ENCODE data around the gene CBFA2T3.

Gene CBFA2T3

DNA sequence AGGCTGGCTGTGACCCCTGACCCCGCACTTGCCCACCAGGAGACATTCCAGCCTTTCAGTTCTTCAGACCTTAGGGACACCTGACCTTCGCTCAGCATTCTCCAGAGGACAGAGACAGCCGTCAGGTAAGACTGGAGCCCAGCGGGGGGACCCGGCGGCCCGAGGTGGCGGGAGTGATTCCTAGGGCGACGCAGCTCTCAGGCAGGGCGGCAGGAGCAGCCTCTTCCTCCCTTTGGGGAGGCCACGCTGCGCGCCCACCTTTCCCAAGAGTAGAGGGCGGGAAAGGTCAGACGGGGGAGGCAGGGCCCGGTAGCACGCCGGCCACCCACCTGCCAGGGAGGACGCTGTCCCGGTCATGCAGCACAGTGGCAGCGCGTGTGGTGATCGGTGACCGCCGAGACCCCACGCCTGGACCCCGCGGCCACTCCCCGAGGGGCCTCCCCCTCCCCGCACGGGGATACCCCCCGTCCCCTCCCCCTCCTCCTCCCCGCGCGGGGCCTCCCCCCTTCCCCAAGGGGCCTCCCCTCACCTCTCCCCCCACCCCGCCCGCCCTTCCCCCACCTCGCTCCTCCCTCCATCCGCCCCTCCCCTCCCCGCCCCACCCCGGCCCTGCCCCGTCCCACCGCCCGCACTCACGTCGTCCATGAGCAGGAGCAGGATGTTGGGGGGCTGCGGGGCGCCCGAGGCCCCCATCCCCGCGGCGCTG, 120.7 kb downstream of the CBFA2T3 start:
- H3K4me1 ChIP-seq (ENCODE audit: control insufficient read depth, insufficient read depth, low read length) = peaks cover 10% of the 10 kb centered on the region
- WGBS, 2 experiments = 5% methylated on average over 40 to 41 of the region's 53 CpGs
- H3K9me3 ChIP-seq (ENCODE audit: control insufficient read depth, low read length) = no peaks in the 10 kb centered on the region
- peak overlapping the region; percentile 98 for H3K4me3 ChIP-seq (ENCODE audit: insufficient read depth, low read depth, low read length)
- no peaks in the 10 kb centered on the region for H3K27me3 ChIP-seq (ENCODE audit: control insufficient read depth, insufficient read depth, low read length, poor library complexity, severe bottlenecking)
- peaks cover 13% of the 10 kb centered on the region for H3K36me3 ChIP-seq (ENCODE audit: control insufficient read depth, insufficient read depth, low read length)
- no peak overlapping the region for H3K27ac ChIP-seq (ENCODE audit: insufficient read depth, low read depth, low read length, poor library complexity, severe bottlenecking)

DNA sequence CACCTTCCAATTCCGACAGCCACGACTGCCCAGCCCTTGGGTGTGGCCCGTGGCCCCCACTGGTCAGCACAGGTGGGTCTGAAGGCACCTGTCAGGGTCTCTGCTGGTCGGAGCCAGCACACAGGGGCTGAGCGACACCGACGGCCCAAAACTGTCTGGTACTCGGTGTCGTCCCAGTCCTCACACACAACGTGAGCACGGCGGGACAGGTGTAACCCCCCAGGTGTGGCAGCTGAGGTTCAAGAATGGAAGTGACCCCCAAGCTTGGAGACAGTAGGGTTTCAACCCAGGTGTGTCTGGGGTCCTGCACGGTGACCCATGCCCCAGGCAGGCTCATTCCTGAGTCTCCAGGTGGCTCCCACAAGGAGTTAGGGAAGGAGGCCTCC, 121.3 kb downstream of the CBFA2T3 start:
- H3K9me3 ChIP-seq (ENCODE audit: control insufficient read depth, low read length) = no peaks in the 10 kb centered on the region

DNA sequence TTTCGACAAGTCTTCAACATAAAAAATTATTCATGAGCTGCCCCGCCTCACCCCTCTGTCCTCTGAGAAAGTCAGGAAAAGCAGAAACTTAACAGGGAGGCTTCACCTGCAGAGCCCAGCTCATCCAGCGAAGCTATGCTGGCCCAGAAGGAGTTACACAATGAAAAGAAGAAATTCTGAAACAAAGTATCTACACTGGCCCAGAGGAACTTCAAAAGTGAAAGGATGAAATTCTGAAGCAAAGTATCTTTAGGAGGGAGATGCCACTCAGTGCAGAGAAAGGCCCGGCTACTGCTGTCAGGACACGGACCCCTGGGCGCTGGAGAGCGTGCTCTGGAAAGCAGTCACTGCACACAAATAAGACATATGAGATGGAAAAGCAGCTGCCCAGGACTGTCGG, 121.8 kb downstream of the CBFA2T3 start:
- no peak overlapping the region for H3K4me3 ChIP-seq (ENCODE audit: insufficient read depth, low read depth, low read length)
- H3K27ac ChIP-seq (ENCODE audit: insufficient read depth, low read depth, low read length, poor library complexity, severe bottlenecking) = no peak overlapping the region
- H3K4me1 ChIP-seq (ENCODE audit: control insufficient read depth, insufficient read depth, low read length) = peaks cover 10% of the 10 kb centered on the region
- peaks cover 7% of the 10 kb centered on the region for H3K36me3 ChIP-seq (ENCODE audit: control insufficient read depth, insufficient read depth, low read length)
- H3K9me3 ChIP-seq (ENCODE audit: control insufficient read depth, low read length) = no peaks in the 10 kb centered on the region
- no peaks in the 10 kb centered on the region for H3K27me3 ChIP-seq (ENCODE audit: control insufficient read depth, insufficient read depth, low read length, poor library complexity, severe bottlenecking)
- WGBS, 2 experiments = 95 to 96% methylated on average over 8 of the region's 8 CpGs

More for the DNA sequence above, 121.3 kb downstream of the CBFA2T3 start:
- H3K36me3 ChIP-seq (ENCODE audit: control insufficient read depth, insufficient read depth, low read length) = peaks cover 13% of the 10 kb centered on the region
- H3K4me1 ChIP-seq (ENCODE audit: control insufficient read depth, insufficient read depth, low read length) = peaks cover 10% of the 10 kb centered on the region
- H3K27ac ChIP-seq (ENCODE audit: insufficient read depth, low read depth, low read length, poor library complexity, severe bottlenecking) = no peak overlapping the region
- H3K27me3 ChIP-seq (ENCODE audit: control insufficient read depth, insufficient read depth, low read length, poor library complexity, severe bottlenecking) = no peaks in the 10 kb centered on the region
- H3K4me3 ChIP-seq (ENCODE audit: insufficient read depth, low read depth, low read length) = peak overlapping the region; percentile 98
- WGBS, 2 experiments = 84 to 87% methylated on average over 13 of the region's 13 CpGs

DNA sequence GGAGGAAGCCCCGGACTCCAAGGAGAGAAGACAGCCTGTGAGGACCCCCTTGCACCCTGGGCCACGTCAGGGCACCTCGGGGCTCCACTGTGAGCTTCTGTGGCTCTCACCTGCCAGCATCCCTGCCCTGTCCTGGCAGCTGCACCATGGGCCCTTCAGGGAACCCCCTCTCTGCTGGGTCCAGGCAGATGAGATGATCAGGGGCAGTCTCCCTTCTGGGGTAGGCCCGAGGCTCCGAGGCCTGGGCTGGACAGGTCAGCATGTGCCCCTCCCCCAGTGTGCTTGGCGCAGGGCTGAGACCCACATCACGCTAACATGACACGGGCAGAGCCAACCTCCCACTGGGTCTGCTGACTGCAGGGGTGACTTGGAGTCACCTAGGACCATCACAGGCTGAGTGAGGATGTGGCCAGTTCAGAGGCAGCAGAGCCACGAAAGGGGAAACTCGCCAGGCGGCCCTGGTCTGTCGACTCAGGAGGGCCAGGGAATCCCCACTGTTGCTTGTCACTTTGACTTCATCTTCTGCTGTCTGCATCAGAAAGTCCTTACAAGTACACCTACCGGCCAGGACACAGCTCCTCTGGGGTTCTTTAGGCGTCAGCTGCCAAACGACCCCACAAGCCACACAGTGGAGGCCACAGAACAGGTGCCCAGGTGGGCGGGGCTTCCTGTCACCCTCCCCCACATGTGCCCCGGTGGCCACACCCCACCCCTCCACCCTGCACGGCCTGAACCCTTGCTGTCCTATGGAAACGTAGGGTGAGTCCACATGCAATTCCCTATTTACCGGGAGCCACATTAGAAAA, 122.5 kb downstream of the CBFA2T3 start:
- WGBS, 2 experiments = 84% methylated on average over 20 of the region's 20 CpGs
- Histone ChIP-seq H3K27ac (ENCODE audit: insufficient read depth, low read depth, low read length, poor library complexity, severe bottlenecking) (no peak overlapping the region), H3K9me3 (ENCODE audit: control insufficient read depth, low read length) (no peaks in the 10 kb centered on the region), H3K4me1 (ENCODE audit: control insufficient read depth, insufficient read depth, low read length) (peaks cover 10% of the 10 kb centered on the region), H3K36me3 (ENCODE audit: control insufficient read depth, insufficient read depth, low read length) (peaks cover 4% of the 10 kb centered on the region), H3K4me3 (ENCODE audit: insufficient read depth, low read depth, low read length) (no peak overlapping the region), H3K27me3 (ENCODE audit: control insufficient read depth, insufficient read depth, low read length, poor library complexity, severe bottlenecking) (no peaks in the 10 kb centered on the region)

DNA sequence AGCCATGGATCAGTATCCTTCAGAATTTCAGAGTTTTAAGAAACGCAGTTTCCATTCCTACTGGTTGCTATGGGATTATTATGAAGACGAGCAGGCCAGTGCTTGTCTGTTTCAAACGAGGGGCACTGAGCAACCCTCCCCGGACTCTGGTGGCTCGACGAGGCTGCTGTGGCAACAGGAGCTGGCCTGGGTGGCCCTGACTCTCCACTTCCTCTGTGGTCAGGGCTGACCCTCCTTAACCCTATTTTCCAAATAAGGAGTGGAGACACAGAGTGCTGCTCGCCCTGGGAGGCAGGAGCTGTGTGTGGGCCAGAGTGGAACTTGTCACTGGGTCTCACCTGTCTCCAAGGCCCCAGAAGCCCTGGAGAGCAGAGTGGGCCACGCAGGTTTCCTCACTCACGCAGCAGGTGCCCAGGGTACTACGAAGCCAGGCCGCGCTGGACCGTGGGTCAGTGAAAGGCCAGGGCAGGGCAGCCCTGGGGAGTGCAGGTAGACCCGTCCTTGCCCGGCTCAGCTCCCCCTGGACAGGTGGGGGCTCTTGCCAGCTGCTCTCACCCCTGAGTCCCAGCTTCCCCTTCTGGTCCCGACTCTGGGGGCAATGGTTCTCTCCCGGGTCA, 123.6 kb downstream of the CBFA2T3 start:
- H3K27me3 ChIP-seq (ENCODE audit: control insufficient read depth, insufficient read depth, low read length, poor library complexity, severe bottlenecking) = no peaks in the 10 kb centered on the region
- 92 to 94% methylated on average over 17 of the region's 17 CpGs for WGBS, 2 experiments
- H3K9me3 ChIP-seq (ENCODE audit: control insufficient read depth, low read length) = no peaks in the 10 kb centered on the region
- H3K27ac ChIP-seq (ENCODE audit: insufficient read depth, low read depth, low read length, poor library complexity, severe bottlenecking) = no peak overlapping the region
- H3K4me1 ChIP-seq (ENCODE audit: control insufficient read depth, insufficient read depth, low read length) = peaks cover 10% of the 10 kb centered on the region
- H3K4me3 ChIP-seq (ENCODE audit: insufficient read depth, low read depth, low read length) = no peak overlapping the region
- no peaks in the 10 kb centered on the region for H3K36me3 ChIP-seq (ENCODE audit: control insufficient read depth, insufficient read depth, low read length)

DNA sequence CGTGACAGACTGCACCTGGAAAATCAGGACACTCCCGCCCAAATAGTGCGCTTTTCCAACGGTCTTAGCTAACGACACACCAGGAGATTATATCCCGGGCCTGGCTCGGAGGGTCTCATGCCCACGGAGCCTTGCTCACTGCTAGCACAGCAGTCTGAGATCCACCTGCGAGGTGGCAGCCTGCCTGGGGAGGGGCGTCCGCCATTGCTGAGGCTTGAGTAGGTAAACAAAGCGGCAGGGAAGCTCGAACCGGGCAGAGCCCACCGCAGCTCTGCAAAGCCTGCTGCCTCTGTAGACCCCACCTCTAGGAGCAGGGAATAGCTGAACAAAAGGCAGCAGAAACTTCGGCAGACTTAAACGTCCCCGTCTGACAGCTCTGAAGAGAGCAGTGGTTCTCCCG, 125.4 kb downstream of the CBFA2T3 start:
- 95 to 96% methylated on average over 19 of the region's 19 CpGs for WGBS, 2 experiments
- Histone ChIP-seq H3K27me3 (ENCODE audit: control insufficient read depth, insufficient read depth, low read length, poor library complexity, severe bottlenecking) (no peaks in the 10 kb centered on the region), H3K27ac (ENCODE audit: insufficient read depth, low read depth, low read length, poor library complexity, severe bottlenecking) (no peak overlapping the region), H3K4me1 (ENCODE audit: control insufficient read depth, insufficient read depth, low read length) (peaks cover 6% of the 10 kb centered on the region), H3K9me3 (ENCODE audit: control insufficient read depth, low read length) (no peaks in the 10 kb centered on the region), H3K4me3 (ENCODE audit: insufficient read depth, low read depth, low read length) (no peak overlapping the region), H3K36me3 (ENCODE audit: control insufficient read depth, insufficient read depth, low read length) (no peaks in the 10 kb centered on the region)

DNA sequence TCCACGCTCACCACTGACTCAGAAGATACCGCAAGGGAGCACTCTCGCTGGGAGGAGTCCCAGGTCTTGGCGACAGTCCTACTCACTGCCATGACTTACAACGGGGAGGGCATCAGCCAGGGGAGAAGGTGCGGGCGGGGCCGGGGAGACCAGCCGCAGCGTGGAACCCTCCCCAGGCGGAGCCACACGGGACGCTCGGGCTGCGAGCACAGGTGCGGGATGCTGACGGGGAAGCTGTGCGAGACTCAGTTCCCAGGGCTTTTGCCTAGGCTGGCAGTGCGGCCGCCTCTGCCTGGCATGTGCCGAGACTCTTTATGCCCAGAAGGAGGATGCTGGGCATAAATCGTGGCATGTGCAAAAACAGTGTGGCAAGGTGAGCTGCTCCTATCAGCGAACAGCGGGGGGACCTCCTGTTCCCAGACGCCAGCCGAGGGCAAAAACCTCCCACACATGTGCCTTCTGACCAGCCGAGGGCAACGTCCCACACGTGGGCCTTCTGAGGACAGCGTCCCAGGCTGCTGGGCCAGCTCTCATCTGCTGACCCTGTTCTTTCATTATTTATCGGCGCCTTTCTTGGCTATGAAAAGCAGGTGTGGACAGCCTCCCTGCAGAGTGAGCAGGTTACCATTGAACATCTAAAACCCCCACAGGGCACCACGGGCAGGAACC, 126.3 kb downstream of the CBFA2T3 start:
- Histone ChIP-seq H3K27ac (ENCODE audit: insufficient read depth, low read depth, low read length, poor library complexity, severe bottlenecking) (no peak overlapping the region), H3K4me1 (ENCODE audit: control insufficient read depth, insufficient read depth, low read length) (peaks cover 1% of the 10 kb centered on the region), H3K36me3 (ENCODE audit: control insufficient read depth, insufficient read depth, low read length) (no peaks in the 10 kb centered on the region), H3K4me3 (ENCODE audit: insufficient read depth, low read depth, low read length) (no peak overlapping the region), H3K9me3 (ENCODE audit: control insufficient read depth, low read length) (no peaks in the 10 kb centered on the region), H3K27me3 (ENCODE audit: control insufficient read depth, insufficient read depth, low read length, poor library complexity, severe bottlenecking) (no peaks in the 10 kb centered on the region)
- WGBS, 2 experiments = 90 to 92% methylated on average over 33 of the region's 33 CpGs

DNA sequence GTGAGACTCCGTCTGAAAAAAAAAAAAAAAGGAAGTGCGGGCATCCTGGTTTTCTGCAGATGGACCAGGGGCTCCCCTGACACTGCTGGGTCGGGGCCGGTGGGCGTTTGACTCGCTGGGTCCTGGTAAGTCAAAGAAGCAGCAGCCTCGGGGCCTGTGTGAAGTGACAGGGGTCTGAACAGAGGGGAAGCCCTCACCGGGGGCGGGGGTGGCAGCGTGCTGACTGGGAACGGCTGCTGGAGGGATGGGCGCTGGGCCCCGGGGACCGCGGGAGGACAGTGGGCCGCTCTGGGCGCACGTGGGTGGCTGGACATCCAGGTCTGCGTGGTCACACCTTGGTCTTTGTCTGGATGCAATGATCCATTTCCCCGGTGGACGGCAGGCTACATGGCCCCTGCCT, 128.4 kb downstream of the CBFA2T3 start:
- 95% methylated on average over 21 of the region's 21 CpGs for WGBS, 2 experiments
- Histone ChIP-seq H3K4me3 (ENCODE audit: insufficient read depth, low read depth, low read length) (no peak overlapping the region), H3K27ac (ENCODE audit: insufficient read depth, low read depth, low read length, poor library complexity, severe bottlenecking) (no peak overlapping the region), H3K9me3 (ENCODE audit: control insufficient read depth, low read length) (no peaks in the 10 kb centered on the region), H3K27me3 (ENCODE audit: control insufficient read depth, insufficient read depth, low read length, poor library complexity, severe bottlenecking) (no peaks in the 10 kb centered on the region), H3K4me1 (ENCODE audit: control insufficient read depth, insufficient read depth, low read length) (no peaks in the 10 kb centered on the region), H3K36me3 (ENCODE audit: control insufficient read depth, insufficient read depth, low read length) (no peaks in the 10 kb centered on the region)

DNA sequence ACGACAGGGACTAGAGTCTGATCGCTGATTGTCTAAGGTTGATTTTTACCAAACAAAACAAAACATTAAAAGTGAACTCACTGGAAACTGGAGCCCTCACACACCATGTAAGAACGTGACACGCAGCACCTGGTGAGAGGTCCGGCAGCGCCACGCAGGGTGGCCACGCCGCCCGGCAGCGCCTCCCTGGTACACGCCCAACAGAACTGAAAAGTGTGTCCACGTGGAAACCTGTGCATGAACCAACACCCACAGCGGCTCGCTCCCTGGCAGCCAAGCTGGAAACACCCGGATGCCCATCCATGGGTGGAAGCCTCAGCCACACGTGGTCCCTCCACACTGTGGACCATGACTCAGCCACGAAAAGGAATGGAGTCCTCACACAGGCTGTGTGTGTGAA, 129.4 kb downstream of the CBFA2T3 start:
- H3K27me3 ChIP-seq (ENCODE audit: control insufficient read depth, insufficient read depth, low read length, poor library complexity, severe bottlenecking) = no peaks in the 10 kb centered on the region
- 92 to 94% methylated on average over 18 of the region's 18 CpGs for WGBS, 2 experiments
- no peak overlapping the region for H3K4me3 ChIP-seq (ENCODE audit: insufficient read depth, low read depth, low read length)
- H3K36me3 ChIP-seq (ENCODE audit: control insufficient read depth, insufficient read depth, low read length) = no peaks in the 10 kb centered on the region
- no peaks in the 10 kb centered on the region for H3K4me1 ChIP-seq (ENCODE audit: control insufficient read depth, insufficient read depth, low read length)
- H3K9me3 ChIP-seq (ENCODE audit: control insufficient read depth, low read length) = no peaks in the 10 kb centered on the region
- no peak overlapping the region for H3K27ac ChIP-seq (ENCODE audit: insufficient read depth, low read depth, low read length, poor library complexity, severe bottlenecking)

DNA sequence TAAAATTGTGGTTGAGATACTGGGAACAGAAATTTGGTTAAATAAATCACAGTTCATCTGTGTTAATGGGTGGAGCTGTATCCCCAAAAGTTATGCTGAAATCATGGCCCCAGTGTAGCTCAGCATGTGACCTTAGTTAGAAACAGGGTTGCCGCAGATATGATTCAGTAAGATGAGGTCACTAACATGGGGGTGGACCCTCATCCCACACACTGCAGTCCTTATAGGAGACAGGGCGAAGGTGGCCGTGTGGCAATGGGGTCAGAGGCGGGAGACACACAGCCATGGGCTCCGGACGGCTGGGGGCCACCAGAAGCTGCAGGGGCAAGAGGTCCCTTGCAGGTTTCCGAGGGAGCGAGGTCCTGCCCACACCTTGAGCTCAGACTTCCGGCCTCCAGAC, 130.9 kb downstream of the CBFA2T3 start:
- WGBS, 2 experiments = 94 to 96% methylated on average over 9 of the region's 9 CpGs
- Histone ChIP-seq H3K27ac (ENCODE audit: insufficient read depth, low read depth, low read length, poor library complexity, severe bottlenecking) (no peak overlapping the region), H3K4me3 (ENCODE audit: insufficient read depth, low read depth, low read length) (no peak overlapping the region), H3K27me3 (ENCODE audit: control insufficient read depth, insufficient read depth, low read length, poor library complexity, severe bottlenecking) (no peaks in the 10 kb centered on the region), H3K36me3 (ENCODE audit: control insufficient read depth, insufficient read depth, low read length) (no peaks in the 10 kb centered on the region), H3K4me1 (ENCODE audit: control insufficient read depth, insufficient read depth, low read length) (no peaks in the 10 kb centered on the region), H3K9me3 (ENCODE audit: control insufficient read depth, low read length) (no peaks in the 10 kb centered on the region)
